HepG2 (cell line): ENCODE results near the gene ATP6V0E1. TPM values are rescaled to one million over a fixed set of nuclear protein-coding genes. Genes with fewer than 3 reads are reported as not detected.

Source experiments
- GATAD2A ChIP-seq: IDR thresholded peaks from 2 replicates; pipeline ENCODE4 v1.6.1; 2016
- MEIS1 ChIP-seq: sonication (generic); formaldehyde crosslinking; IDR thresholded peaks from 2 replicates; pipeline ENCODE4 v1.9.0; 2021; ENCODE audit warnings: mild to moderate bottlenecking, missing genetic modification reagents, moderate library complexity, borderline replicate concordance
- NR2C2 ChIP-seq: sonication (generic); formaldehyde crosslinking; IDR thresholded peaks from 2 replicates; pipeline ENCODE4 v1.4.0; 2020; ENCODE audit warnings: missing genetic modification reagents, mild to moderate bottlenecking, moderate library complexity, borderline replicate concordance
- SMYD3 ChIP-seq: sonication (generic); formaldehyde crosslinking; IDR thresholded peaks from 2 replicates; pipeline ENCODE4 v1.8.1; 2023; ENCODE audit warnings: mild to moderate bottlenecking, missing genetic modification reagents
- ZNF598 ChIP-seq: sonication (generic); formaldehyde crosslinking; IDR thresholded peaks from 2 replicates; pipeline ENCODE4 v1.5.1; 2020; ENCODE audit warnings: mild to moderate bottlenecking, missing genetic modification reagents, borderline replicate concordance
- ZNF615 ChIP-seq: sonication (generic); formaldehyde crosslinking; IDR thresholded peaks from 2 replicates; pipeline ENCODE4 v1.5.0; 2020; ENCODE audit warnings: mild to moderate bottlenecking, missing genetic modification reagents, borderline replicate concordance
- ZNF674 ChIP-seq: sonication (generic); formaldehyde crosslinking; IDR thresholded peaks from 2 replicates; pipeline ENCODE4 v1.5.0; 2020; ENCODE audit warnings: low read depth, mild to moderate bottlenecking, missing genetic modification reagents
- ZNF749 ChIP-seq: sonication (generic); formaldehyde crosslinking; IDR thresholded peaks from 2 replicates; pipeline ENCODE4 v1.8.0; 2022; ENCODE audit warnings: mild to moderate bottlenecking, missing genetic modification reagents, moderate library complexity, borderline replicate concordance
- polyA plus RNA-seq, 8 experiments: library from polyadenylated mRNA; depleted of rRNA in 3 of 8; stranded (reverse) in 7 of 8; unstranded in 1 of 8; fragments of >200 nt; fragmentation: Illumina TruSeq in 4 of 8; extraction: Trizol in 4 of 8; gene quantifications; 2 replicates each; pipeline versions ENCODE4 v1.2.1 to v1.2.3, GENCODE V29; 2011 to 2016; ENCODE audit warnings: low read depth in 4 of 8, missing spikeins in 1 of 8, mixed read lengths in 1 of 8; ENCODE audit not compliant: insufficient read depth in 1 of 8
- total RNA-seq, 5 experiments: library from RNA; depleted of rRNA; stranded (reverse); fragments of >200 nt; fragmentation: Illumina TruSeq; extraction: Trizol; gene quantifications; 2 replicates each; pipeline ENCODE4 v1.2.3, GENCODE V29; 2016; ENCODE audit warnings: low read depth in 1 of 5
- TF ChIP-seq, protein P1 (sequence below): sonication (generic); formaldehyde crosslinking; IDR thresholded peaks from 2 replicates; pipeline ENCODE4 v1.9.0; 2021; ENCODE audit warnings: mild to moderate bottlenecking, missing genetic modification reagents
- TF ChIP-seq, protein P2 (sequence below): sonication (generic); formaldehyde crosslinking; IDR thresholded peaks from 2 replicates; pipeline ENCODE4 v1.5.1; 2020; ENCODE audit warnings: mild to moderate bottlenecking, moderate library complexity, missing genetic modification reagents
- TF ChIP-seq, protein P3 (sequence below): sonication (generic); formaldehyde crosslinking; IDR thresholded peaks from 2 replicates; pipeline ENCODE4 v1.4.0; 2020; ENCODE audit warnings: missing genetic modification reagents, mild to moderate bottlenecking, borderline replicate concordance
- TF ChIP-seq, protein P4 (sequence below): sonication (generic); formaldehyde crosslinking; conservative IDR thresholded peaks from 2 replicates; pipeline ENCODE4 v1.8.0; 2022; ENCODE audit warnings: low read depth, missing genetic modification reagents
- TF ChIP-seq, protein P5 (sequence below): sonication (generic); formaldehyde crosslinking; conservative IDR thresholded peaks from 2 replicates; pipeline ENCODE4 v1.4.0; 2020; ENCODE audit warnings: mild to moderate bottlenecking, missing genetic modification reagents, moderate library complexity

The ATP6V0E1 gene
- total and polyA plus RNA-seq, 2 of the 13 experiments (the other 11 are each of a cell fraction or from before 2014, with no cell fraction given): 143 to 215 TPM

DNA sequence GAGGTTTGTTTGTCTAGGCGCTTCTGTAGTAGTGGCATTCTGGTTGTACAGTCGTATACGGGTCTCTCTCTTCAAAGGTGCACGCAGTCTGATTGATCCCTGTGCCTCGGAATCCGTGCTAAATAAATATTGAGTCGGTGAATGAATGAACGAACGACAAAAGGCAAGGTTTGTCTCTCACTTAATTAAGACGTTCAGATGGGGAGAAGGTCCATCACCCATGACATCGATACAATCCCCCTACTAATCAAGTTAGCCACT, 72.1 kb downstream of the ATP6V0E1 start (continued):
- TF ChIP-seq, protein P1, sequence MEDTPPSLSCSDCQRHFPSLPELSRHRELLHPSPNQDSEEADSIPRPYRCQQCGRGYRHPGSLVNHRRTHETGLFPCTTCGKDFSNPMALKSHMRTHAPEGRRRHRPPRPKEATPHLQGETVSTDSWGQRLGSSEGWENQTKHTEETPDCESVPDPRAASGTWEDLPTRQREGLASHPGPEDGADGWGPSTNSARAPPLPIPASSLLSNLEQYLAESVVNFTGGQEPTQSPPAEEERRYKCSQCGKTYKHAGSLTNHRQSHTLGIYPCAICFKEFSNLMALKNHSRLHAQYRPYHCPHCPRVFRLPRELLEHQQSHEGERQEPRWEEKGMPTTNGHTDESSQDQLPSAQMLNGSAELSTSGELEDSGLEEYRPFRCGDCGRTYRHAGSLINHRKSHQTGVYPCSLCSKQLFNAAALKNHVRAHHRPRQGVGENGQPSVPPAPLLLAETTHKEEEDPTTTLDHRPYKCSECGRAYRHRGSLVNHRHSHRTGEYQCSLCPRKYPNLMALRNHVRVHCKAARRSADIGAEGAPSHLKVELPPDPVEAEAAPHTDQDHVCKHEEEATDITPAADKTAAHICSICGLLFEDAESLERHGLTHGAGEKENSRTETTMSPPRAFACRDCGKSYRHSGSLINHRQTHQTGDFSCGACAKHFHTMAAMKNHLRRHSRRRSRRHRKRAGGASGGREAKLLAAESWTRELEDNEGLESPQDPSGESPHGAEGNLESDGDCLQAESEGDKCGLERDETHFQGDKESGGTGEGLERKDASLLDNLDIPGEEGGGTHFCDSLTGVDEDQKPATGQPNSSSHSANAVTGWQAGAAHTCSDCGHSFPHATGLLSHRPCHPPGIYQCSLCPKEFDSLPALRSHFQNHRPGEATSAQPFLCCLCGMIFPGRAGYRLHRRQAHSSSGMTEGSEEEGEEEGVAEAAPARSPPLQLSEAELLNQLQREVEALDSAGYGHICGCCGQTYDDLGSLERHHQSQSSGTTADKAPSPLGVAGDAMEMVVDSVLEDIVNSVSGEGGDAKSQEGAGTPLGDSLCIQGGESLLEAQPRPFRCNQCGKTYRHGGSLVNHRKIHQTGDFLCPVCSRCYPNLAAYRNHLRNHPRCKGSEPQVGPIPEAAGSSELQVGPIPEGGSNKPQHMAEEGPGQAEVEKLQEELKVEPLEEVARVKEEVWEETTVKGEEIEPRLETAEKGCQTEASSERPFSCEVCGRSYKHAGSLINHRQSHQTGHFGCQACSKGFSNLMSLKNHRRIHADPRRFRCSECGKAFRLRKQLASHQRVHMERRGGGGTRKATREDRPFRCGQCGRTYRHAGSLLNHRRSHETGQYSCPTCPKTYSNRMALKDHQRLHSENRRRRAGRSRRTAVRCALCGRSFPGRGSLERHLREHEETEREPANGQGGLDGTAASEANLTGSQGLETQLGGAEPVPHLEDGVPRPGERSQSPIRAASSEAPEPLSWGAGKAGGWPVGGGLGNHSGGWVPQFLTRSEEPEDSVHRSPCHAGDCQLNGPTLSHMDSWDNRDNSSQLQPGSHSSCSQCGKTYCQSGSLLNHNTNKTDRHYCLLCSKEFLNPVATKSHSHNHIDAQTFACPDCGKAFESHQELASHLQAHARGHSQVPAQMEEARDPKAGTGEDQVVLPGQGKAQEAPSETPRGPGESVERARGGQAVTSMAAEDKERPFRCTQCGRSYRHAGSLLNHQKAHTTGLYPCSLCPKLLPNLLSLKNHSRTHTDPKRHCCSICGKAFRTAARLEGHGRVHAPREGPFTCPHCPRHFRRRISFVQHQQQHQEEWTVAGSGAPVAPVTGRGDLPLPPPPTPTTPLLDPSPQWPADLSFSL (CRISPR knock-in tag): no peak
- TF ChIP-seq GATAD2A (no peak), MEIS1 (0 out of 2 replicates have a peak, but pooled peaks have one; percentile 42), ZNF598 (no peak), ZNF674 (CRISPR knock-in tag) (no peak), ZNF749 (CRISPR knock-in tag) (no peak; the same call in 1 of the 2 replicates), SMYD3 (0 out of 2 replicates have a peak, but pooled peaks have one; percentile 60), NR2C2 (CRISPR knock-in tag) (no peak), ZNF615 (CRISPR knock-in tag) (0 out of 2 replicates have a peak, but pooled peaks have one; percentile 18)
- TF ChIP-seq, protein P2, sequence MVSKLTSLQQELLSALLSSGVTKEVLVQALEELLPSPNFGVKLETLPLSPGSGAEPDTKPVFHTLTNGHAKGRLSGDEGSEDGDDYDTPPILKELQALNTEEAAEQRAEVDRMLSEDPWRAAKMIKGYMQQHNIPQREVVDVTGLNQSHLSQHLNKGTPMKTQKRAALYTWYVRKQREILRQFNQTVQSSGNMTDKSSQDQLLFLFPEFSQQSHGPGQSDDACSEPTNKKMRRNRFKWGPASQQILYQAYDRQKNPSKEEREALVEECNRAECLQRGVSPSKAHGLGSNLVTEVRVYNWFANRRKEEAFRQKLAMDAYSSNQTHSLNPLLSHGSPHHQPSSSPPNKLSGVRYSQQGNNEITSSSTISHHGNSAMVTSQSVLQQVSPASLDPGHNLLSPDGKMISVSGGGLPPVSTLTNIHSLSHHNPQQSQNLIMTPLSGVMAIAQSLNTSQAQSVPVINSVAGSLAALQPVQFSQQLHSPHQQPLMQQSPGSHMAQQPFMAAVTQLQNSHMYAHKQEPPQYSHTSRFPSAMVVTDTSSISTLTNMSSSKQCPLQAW (CRISPR knock-in tag): no peak
- TF ChIP-seq, protein P3, sequence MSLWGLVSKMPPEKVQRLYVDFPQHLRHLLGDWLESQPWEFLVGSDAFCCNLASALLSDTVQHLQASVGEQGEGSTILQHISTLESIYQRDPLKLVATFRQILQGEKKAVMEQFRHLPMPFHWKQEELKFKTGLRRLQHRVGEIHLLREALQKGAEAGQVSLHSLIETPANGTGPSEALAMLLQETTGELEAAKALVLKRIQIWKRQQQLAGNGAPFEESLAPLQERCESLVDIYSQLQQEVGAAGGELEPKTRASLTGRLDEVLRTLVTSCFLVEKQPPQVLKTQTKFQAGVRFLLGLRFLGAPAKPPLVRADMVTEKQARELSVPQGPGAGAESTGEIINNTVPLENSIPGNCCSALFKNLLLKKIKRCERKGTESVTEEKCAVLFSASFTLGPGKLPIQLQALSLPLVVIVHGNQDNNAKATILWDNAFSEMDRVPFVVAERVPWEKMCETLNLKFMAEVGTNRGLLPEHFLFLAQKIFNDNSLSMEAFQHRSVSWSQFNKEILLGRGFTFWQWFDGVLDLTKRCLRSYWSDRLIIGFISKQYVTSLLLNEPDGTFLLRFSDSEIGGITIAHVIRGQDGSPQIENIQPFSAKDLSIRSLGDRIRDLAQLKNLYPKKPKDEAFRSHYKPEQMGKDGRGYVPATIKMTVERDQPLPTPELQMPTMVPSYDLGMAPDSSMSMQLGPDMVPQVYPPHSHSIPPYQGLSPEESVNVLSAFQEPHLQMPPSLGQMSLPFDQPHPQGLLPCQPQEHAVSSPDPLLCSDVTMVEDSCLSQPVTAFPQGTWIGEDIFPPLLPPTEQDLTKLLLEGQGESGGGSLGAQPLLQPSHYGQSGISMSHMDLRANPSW: no peak; the same call in 1 of the 2 replicates
- TF ChIP-seq, protein P4, sequence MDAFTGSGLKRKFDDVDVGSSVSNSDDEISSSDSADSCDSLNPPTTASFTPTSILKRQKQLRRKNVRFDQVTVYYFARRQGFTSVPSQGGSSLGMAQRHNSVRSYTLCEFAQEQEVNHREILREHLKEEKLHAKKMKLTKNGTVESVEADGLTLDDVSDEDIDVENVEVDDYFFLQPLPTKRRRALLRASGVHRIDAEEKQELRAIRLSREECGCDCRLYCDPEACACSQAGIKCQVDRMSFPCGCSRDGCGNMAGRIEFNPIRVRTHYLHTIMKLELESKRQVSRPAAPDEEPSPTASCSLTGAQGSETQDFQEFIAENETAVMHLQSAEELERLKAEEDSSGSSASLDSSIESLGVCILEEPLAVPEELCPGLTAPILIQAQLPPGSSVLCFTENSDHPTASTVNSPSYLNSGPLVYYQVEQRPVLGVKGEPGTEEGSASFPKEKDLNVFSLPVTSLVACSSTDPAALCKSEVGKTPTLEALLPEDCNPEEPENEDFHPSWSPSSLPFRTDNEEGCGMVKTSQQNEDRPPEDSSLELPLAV: no peak
- TF ChIP-seq, protein P5, sequence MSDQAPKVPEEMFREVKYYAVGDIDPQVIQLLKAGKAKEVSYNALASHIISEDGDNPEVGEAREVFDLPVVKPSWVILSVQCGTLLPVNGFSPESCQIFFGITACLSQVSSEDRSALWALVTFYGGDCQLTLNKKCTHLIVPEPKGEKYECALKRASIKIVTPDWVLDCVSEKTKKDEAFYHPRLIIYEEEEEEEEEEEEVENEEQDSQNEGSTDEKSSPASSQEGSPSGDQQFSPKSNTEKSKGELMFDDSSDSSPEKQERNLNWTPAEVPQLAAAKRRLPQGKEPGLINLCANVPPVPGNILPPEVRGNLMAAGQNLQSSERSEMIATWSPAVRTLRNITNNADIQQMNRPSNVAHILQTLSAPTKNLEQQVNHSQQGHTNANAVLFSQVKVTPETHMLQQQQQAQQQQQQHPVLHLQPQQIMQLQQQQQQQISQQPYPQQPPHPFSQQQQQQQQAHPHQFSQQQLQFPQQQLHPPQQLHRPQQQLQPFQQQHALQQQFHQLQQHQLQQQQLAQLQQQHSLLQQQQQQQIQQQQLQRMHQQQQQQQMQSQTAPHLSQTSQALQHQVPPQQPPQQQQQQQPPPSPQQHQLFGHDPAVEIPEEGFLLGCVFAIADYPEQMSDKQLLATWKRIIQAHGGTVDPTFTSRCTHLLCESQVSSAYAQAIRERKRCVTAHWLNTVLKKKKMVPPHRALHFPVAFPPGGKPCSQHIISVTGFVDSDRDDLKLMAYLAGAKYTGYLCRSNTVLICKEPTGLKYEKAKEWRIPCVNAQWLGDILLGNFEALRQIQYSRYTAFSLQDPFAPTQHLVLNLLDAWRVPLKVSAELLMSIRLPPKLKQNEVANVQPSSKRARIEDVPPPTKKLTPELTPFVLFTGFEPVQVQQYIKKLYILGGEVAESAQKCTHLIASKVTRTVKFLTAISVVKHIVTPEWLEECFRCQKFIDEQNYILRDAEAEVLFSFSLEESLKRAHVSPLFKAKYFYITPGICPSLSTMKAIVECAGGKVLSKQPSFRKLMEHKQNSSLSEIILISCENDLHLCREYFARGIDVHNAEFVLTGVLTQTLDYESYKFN (CRISPR knock-in tag): no peak
